Measurements from ENCODE around the gene PTPDC1. TPM values are rescaled to one million over a fixed set of nuclear protein-coding genes. Genes with fewer than 3 reads are reported as not detected.

PTPDC1 gene, protein sequence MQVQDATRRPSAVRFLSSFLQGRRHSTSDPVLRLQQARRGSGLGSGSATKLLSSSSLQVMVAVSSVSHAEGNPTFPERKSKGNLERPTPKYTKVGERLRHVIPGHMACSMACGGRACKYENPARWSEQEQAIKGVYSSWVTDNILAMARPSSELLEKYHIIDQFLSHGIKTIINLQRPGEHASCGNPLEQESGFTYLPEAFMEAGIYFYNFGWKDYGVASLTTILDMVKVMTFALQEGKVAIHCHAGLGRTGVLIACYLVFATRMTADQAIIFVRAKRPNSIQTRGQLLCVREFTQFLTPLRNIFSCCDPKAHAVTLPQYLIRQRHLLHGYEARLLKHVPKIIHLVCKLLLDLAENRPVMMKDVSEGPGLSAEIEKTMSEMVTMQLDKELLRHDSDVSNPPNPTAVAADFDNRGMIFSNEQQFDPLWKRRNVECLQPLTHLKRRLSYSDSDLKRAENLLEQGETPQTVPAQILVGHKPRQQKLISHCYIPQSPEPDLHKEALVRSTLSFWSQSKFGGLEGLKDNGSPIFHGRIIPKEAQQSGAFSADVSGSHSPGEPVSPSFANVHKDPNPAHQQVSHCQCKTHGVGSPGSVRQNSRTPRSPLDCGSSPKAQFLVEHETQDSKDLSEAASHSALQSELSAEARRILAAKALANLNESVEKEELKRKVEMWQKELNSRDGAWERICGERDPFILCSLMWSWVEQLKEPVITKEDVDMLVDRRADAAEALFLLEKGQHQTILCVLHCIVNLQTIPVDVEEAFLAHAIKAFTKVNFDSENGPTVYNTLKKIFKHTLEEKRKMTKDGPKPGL
- total RNA-seq, result 1 to 10 TPM; 4.2 to 4.4 TPM

DNA sequence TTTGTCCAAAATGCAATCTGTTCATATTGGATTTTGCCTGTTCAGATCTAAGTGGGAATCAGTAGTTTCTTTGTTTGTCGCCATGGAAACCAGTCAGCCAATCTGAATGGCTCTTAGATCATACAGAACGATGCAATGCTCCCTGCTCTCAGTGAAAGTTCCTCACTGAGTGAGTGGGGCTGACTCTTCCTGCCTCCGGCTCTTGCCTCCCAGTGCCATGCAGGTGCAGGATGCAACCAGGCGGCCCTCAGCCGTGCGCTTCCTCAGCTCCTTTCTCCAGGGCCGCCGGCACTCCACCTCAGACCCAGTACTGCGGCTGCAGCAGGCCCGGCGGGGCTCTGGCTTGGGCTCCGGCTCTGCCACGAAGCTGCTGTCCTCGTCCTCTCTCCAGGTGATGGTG, at the start of gene PTPDC1:
Gene PTPDC1 (plus strand): TSS at position 151 of the 400 bp plus-strand sequence. CDS start 67 bp downstream, at position 218.
- Mint-ChIP-seq H3K9me3 (no peaks in the 10 kb centered on the region), H3K36me3 (peaks cover 4% of the 10 kb centered on the region), H3K27ac (no peak within 1 kb of the TSS), H3K27me3 (no peaks in the 10 kb centered on the region), H3K4me1 (ENCODE audit: low read depth) (no peaks in the 10 kb centered on the region), H3K4me3 (no peak within 1 kb of the TSS)
- ChIA-PET POLR2A (no interaction called here), CTCF (interaction anchor here (1.5 kb wide), 1 partner anchor 129 kb away, joined by 6 read pairs; no protein-coding TSS in a partner anchor)
- intact Hi-C loops (cut with micrococcal nuclease), result no loop called here
- no peak for DNase-seq

DNA sequence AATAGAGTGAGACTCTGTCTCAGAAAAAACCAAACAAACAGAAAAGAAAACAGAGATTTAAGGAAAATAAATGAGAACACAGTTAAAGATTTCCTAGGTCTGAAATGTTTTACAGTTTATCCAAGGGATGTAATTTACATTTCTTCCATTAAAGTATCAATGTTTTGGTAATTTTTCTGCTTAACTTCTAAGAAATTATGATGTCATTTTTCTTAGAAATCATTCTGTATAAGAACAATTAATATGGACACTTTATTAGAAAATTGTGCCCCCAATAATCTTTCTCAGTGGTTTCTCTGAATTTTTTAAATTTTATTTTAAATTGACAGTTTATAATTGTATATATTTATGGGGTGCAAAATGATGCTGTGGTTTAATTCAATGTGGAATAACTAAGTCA, 49.8 kb upstream of the PTPDC1 start:
- no peak overlapping the region for H3K4me3 Mint-ChIP-seq
- CTCF ChIA-PET, result no interaction called here
- DNase-seq, result no peak
- intact Hi-C loops (cut with micrococcal nuclease), result no loop called here
- peaks cover 14% of the 10 kb centered on the region for H3K4me1 Mint-ChIP-seq (ENCODE audit: low read depth)
- no peaks in the 10 kb centered on the region for H3K36me3 Mint-ChIP-seq
- no peaks in the 10 kb centered on the region for H3K27me3 Mint-ChIP-seq
- no peaks in the 10 kb centered on the region for H3K9me3 Mint-ChIP-seq
- no peak overlapping the region for H3K27ac Mint-ChIP-seq
- POLR2A ChIA-PET, result no interaction called here

DNA sequence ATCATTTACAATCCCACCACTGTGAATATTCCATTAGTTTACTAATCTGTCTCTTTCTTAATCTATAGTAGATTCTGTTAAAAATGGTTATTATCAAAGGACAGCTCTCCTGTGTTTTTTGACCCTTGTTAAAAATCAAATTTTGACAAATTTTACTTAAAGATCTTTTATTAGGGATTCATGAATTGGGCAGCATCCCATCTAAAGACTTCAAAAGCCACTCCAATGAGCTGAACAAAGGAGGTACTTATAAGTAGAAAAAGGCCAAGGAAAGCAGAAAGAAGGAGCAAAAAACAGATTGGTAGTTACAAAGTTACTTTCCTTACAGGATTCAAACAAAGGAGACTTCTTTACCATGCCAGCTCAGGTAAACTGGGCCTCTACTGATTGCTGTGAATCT, 44.5 kb upstream of the PTPDC1 start:
- POLR2A ChIA-PET, result no interaction called here
- no peak for DNase-seq
- Mint-ChIP-seq H3K36me3 (peaks cover 2% of the 10 kb centered on the region), H3K9me3 (no peaks in the 10 kb centered on the region), H3K4me3 (no peak overlapping the region), H3K4me1 (ENCODE audit: low read depth) (no peaks in the 10 kb centered on the region), H3K27me3 (no peaks in the 10 kb centered on the region), H3K27ac (no peak overlapping the region)
- CTCF ChIA-PET, result interaction anchor here (1.0 kb wide), 1 partner anchor 8 kb away, joined by 3 read pairs; no protein-coding TSS in a partner anchor
- intact Hi-C loops (cut with micrococcal nuclease), result no loop called here

DNA sequence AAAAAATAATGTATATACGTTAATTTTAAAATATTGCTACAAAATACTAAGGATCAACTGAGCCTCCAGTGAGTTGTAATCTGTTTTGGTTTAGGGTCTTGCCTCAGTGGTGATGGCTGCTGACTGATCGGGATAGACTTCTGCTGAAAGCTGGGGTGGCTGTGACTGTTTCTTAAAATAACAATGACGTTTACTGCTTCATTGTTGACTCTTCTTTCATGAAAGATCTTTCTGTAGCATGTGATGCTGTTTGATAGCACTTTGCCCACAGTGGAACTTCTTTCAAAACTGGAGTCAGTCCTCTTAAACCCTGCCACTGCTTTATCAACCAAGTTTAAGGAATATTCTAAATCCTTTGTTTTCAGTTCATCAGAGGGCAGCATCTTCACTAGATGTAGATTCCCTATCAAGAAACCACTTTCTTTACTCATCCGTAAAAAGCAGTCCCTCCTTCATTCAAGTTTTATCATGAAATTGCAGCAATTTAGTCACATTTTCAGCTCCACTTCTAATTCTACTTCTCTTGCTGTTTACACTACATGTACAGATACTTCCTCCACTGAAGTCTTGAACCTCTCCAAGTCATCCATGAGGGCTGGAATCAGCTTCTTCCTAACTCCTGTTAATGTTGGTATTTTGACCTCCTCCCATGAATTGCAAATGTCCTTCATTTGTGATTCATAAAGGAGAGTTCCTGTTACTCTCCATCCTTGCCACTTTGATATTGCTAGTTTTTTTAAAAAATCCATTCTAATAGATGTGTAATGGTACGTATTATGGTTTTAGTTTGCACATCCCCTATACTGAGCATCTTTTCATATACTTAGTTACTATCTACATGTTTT, 41.5 kb upstream of the PTPDC1 start:
- Mint-ChIP-seq H3K4me3 (no peak overlapping the region), H3K27me3 (no peaks in the 10 kb centered on the region), H3K36me3 (peaks cover 2% of the 10 kb centered on the region), H3K9me3 (no peaks in the 10 kb centered on the region), H3K27ac (no peak overlapping the region), H3K4me1 (ENCODE audit: low read depth) (no peaks in the 10 kb centered on the region)
- intact Hi-C loops (cut with micrococcal nuclease), result no loop called here
- POLR2A ChIA-PET, result no interaction called here
- CTCF ChIA-PET, result interaction anchor here (1.0 kb wide), 1 partner anchor 170 kb away, joined by 3 read pairs; no protein-coding TSS in a partner anchor
- DNase-seq, result no peak

DNA sequence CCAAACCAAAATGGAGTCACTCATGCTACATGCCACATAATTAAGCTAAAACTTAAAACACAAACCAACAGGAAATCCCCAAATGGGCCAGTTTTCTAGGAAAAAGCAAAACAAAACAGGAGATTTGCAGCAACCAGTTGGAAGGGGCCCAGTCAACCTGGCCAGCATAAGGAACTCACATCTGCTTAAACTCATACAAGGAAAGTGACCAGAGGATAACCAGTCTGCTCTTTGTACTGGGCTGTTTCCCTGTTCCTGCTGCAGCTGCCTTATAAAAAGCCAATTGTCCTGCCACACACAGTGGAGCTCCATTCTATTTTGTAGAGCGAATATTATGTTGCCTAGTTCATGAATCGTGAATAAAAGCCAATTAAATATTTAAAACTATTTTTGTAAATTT, 29.5 kb upstream of the PTPDC1 start:
- H3K4me1 Mint-ChIP-seq (ENCODE audit: low read depth), result no peaks in the 10 kb centered on the region
- H3K36me3 Mint-ChIP-seq, result peaks cover 8% of the 10 kb centered on the region
- no peaks in the 10 kb centered on the region for H3K27me3 Mint-ChIP-seq
- ChIA-PET CTCF (interaction anchor here (1.1 to 2.2 kb wide), 3 partner anchors 10 to 172 kb away, joined by 3 to 12 read pairs (median 4); no protein-coding TSS in a partner anchor), POLR2A (no interaction called here)
- no peak for DNase-seq
- no peak overlapping the region for H3K4me3 Mint-ChIP-seq
- no peak overlapping the region for H3K27ac Mint-ChIP-seq
- H3K9me3 Mint-ChIP-seq, result peaks cover 8% of the 10 kb centered on the region
- intact Hi-C loops (cut with micrococcal nuclease), result no loop called here

DNA sequence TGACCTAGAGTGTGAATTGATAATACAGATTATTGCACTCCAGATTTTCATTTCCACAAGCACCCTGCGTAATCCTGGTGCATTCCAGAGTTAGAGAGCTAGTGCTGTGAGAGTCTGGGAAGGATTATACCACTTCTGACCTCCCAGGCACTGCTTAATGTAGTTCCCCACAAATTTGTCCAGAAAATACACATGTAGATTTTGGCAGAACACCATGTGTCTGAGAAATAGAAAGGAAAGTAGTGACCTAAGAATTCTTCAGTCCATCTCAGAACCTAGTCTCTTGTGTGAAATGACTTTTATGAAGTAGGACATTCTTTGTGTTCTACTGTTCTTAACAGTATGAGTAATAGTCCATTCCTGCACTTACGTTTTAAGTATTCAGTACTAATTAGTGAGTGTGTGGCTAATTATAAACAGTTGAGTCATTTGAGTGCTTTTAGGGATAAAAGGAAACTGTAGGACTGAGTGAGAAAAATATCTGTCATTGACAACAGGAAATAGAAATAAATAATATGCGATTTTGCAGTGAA, 27.8 kb upstream of the PTPDC1 start:
- H3K4me3 Mint-ChIP-seq, result no peak overlapping the region
- CTCF ChIA-PET, result interaction anchor here (1.6 kb wide), 1 partner anchor 10 kb away, joined by 4 read pairs; no protein-coding TSS in a partner anchor
- H3K9me3 Mint-ChIP-seq, result peaks cover 10% of the 10 kb centered on the region
- peaks cover 3% of the 10 kb centered on the region for H3K36me3 Mint-ChIP-seq
- H3K27me3 Mint-ChIP-seq, result no peaks in the 10 kb centered on the region
- H3K27ac Mint-ChIP-seq, result no peak overlapping the region
- POLR2A ChIA-PET, result no interaction called here
- intact Hi-C loops (cut with micrococcal nuclease), result no loop called here
- DNase-seq, result no peak
- H3K4me1 Mint-ChIP-seq (ENCODE audit: low read depth), result no peaks in the 10 kb centered on the region

DNA sequence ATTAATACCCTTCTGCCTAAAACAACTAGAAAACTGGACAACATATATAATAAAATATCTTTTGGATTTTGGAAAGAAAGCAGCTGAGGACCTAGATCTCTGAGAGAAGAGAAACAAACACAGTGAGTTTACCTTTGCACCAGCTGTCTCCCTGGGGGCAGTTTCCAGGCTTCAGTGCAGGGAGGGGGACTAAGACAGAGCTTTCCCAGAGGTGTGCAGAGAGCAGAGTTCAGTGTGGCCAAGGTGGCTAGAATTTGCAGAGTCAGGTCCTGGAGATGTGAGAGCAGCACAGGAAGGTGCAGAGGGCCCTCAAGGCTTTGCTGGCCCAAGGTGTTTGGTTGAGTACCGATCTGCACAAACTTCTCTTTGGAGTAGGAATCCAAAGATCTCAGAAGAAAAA, 26.3 kb upstream of the PTPDC1 start:
- Mint-ChIP-seq H3K27ac (no peak overlapping the region), H3K4me3 (no peak overlapping the region), H3K27me3 (no peaks in the 10 kb centered on the region), H3K9me3 (peaks cover 19% of the 10 kb centered on the region), H3K4me1 (ENCODE audit: low read depth) (no peaks in the 10 kb centered on the region), H3K36me3 (peaks cover 9% of the 10 kb centered on the region)
- CTCF ChIA-PET, result interaction anchor here (0.9 to 1.6 kb wide), 3 partner anchors 8 to 156 kb away, joined by 3 to 4 read pairs (median 3); no protein-coding TSS in a partner anchor
- DNase-seq, result no peak
- intact Hi-C loops (cut with micrococcal nuclease), result no loop called here
- POLR2A ChIA-PET, result no interaction called here

DNA sequence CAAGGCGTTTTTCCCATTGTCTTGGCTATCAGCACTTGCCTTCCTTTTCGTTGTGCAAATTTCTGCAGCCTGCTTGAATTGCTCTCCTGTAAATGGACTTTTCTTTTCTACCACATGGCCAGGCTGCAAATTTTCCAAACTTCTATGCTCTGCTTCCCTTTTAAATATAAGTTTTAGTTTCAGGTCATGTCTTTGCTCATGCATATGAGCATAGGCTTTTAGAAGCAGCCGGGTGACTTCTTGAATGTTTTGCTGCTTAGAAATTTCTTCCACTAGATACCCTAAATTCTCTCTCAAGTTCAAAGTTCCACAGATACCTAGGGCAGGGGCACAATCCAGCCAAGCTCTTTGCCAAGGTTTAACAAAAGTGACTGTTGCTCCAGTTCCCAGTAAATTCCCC, 22.4 kb upstream of the PTPDC1 start:
- POLR2A ChIA-PET, result no interaction called here

DNA sequence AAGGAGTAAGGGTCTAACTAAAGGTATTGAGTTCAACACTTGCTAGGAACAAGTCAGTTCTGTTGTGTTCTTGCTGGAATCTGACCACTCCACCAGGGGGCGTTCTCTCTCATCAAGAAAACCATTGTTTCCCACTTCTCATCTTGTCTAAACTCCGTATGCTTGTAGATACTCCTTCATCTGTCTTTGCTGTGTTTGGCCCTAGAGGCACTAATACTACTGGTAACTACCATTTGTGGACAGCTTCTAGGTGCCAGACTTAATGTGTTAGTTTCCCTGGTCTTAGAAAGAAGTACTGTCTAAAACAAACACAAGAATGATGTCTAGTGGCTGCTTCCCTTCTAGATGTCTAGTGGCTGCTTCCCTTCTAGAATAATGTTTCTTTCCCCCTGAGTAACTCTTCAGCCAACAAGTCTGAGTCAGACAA, 18.7 kb upstream of the PTPDC1 start:
- peaks cover 6% of the 10 kb centered on the region for H3K36me3 Mint-ChIP-seq
- peak; percentile 78 for DNase-seq
- H3K27me3 Mint-ChIP-seq, result no peaks in the 10 kb centered on the region
- peaks cover 16% of the 10 kb centered on the region for H3K9me3 Mint-ChIP-seq
- ChIA-PET CTCF (interaction anchor here (0.7 to 9.6 kb wide), 17 partner anchors 8 to 160 kb away, joined by 3 to 291 read pairs (median 4); no protein-coding TSS in a partner anchor), POLR2A (no interaction called here)
- intact Hi-C loops (cut with micrococcal nuclease), result loop anchor here (1.0 kb wide), 1 partner anchor 148 kb away; no protein-coding TSS in a partner anchor
- H3K27ac Mint-ChIP-seq, result no peak overlapping the region
- no peaks in the 10 kb centered on the region for H3K4me1 Mint-ChIP-seq (ENCODE audit: low read depth)
- no peak overlapping the region for H3K4me3 Mint-ChIP-seq

More for the DNA sequence above, 22.4 kb upstream of the PTPDC1 start:
- no peak overlapping the region for H3K27ac Mint-ChIP-seq
- H3K9me3 Mint-ChIP-seq, result peaks cover 19% of the 10 kb centered on the region
- intact Hi-C loops (cut with micrococcal nuclease), result no loop called here
- H3K27me3 Mint-ChIP-seq, result no peaks in the 10 kb centered on the region
- CTCF ChIA-PET, result interaction anchor here (9.6 kb wide), 1 partner anchor 152 kb away, joined by 291 read pairs; no protein-coding TSS in a partner anchor
- DNase-seq, result no peak
- H3K4me3 Mint-ChIP-seq, result no peak overlapping the region
- peaks cover 9% of the 10 kb centered on the region for H3K36me3 Mint-ChIP-seq
- H3K4me1 Mint-ChIP-seq (ENCODE audit: low read depth), result no peaks in the 10 kb centered on the region

DNA sequence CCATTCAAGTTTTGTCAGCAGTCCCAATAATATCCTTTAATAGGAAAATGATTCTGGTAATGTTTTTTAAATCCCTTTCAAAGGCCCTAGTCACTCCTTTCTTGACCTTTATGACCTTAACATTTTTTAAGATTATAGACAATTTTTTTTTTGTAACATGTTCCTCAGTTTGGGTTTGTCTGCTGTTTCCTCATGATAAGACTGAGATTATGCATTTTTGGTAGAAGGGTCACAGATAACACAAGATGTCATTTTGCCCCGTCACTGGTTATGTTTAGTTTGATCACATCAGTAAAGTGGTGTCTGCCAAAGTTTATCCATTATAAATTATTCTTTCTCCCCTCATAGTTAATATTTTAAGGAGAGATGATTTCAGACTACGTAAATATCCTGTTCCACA, 16.0 kb upstream of the PTPDC1 start:
- no peaks in the 10 kb centered on the region for H3K27me3 Mint-ChIP-seq
- no peak overlapping the region for H3K27ac Mint-ChIP-seq
- no peaks in the 10 kb centered on the region for H3K4me1 Mint-ChIP-seq (ENCODE audit: low read depth)
- CTCF ChIA-PET, result interaction anchor here (2.6 to 9.6 kb wide), 2 partner anchors 145 kb away, joined by 19 to 291 read pairs; no protein-coding TSS in a partner anchor
- POLR2A ChIA-PET, result no interaction called here
- DNase-seq, result no peak
- H3K9me3 Mint-ChIP-seq, result peaks cover 3% of the 10 kb centered on the region
- H3K4me3 Mint-ChIP-seq, result no peak overlapping the region
- intact Hi-C loops (cut with micrococcal nuclease), result no loop called here
- H3K36me3 Mint-ChIP-seq, result peaks cover 8% of the 10 kb centered on the region

DNA sequence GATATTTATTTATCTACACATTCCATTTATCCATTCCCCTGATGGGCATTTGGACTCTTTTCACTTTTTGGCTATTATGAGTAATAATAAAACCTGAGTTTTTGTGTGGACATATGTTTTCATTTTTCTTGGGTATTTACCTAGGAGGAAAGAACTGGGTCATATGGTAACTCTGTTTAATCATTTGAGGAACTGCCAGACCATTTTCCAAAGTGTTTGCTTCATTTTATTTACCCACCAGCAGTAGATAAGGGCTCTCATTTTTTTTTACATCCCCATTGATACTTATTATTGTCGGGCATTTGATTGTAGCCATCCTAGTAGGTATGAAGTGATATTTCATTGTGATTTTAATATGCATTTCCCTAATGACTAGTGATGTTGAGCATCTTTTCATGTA, 7.7 kb upstream of the PTPDC1 start:
- DNase-seq, result no peak
- Mint-ChIP-seq H3K36me3 (peaks cover 9% of the 10 kb centered on the region), H3K9me3 (no peaks in the 10 kb centered on the region), H3K4me3 (no peak overlapping the region), H3K27ac (no peak overlapping the region), H3K27me3 (no peaks in the 10 kb centered on the region), H3K4me1 (ENCODE audit: low read depth) (no peaks in the 10 kb centered on the region)
- POLR2A ChIA-PET, result no interaction called here
- CTCF ChIA-PET, result no interaction called here
- intact Hi-C loops (cut with micrococcal nuclease), result no loop called here
